B cell (primary cell): ENCODE data around the gene SYNE1. TPM values are rescaled to one million over a fixed set of nuclear protein-coding genes. Genes with fewer than 3 reads are reported as not detected.

Experiments used
- ATAC-seq: fragments of 200-7000 bp; cut with Tn5 transposase; one replicate; pipeline ENCODE4 v1.10.0; 2021; ENCODE audit warnings: low read depth, mild to moderate bottlenecking, moderate number of reproducible peaks, moderate library complexity
- CTCF ChIA-PET: fragments of 350-600 bp; sonication (Branson Sonifier 250); formaldehyde crosslinking; loops from one replicate; lab custom pipeline; 2021; ENCODE audit warnings: antibody characterized with exemption, inconsistent platforms; lab: Charles Lee
- POLR2A ChIA-PET: fragments of 350-600 bp; sonication (Branson Sonifier 250); formaldehyde crosslinking; loops from one replicate; lab custom pipeline; 2021; ENCODE audit warnings: antibody characterized with exemption; lab: Charles Lee
- DNase-seq: peaks from one replicate; pipeline ENCODE4 v3.0.0; 2013
- H2AFZ ChIP-seq: 2 replicates; pipeline ENCODE4 v1.6.1; 2012; ENCODE audit warnings: mild to moderate bottlenecking, low read depth, low read length; ENCODE audit not compliant: insufficient read depth, poor library complexity, severe bottlenecking
- H3K27ac ChIP-seq, 2 donors: 1 replicate in 1 of 2; 2 replicates in 1 of 2; pipeline ENCODE4 v1.5.1; 2012 to 2013; ENCODE audit warnings: low read length in 2 of 2, mild to moderate bottlenecking in 2 of 2, moderate library complexity in 1 of 2
- H3K27me3 ChIP-seq, 4 experiments: fragments of 200-600 bp in 1 of 4; sonication (generic) in 1 of 4; replicated peaks in 1 of 4; 1 replicate in 2 of 4; 2 replicates in 2 of 4; pipeline versions ENCODE4 v1.6.1 to v1.7.0; 2013 to 2016; ENCODE audit warnings: low read length in 3 of 4, mild to moderate bottlenecking in 2 of 4, mixed read lengths in 1 of 4, moderate library complexity in 1 of 4; ENCODE audit not compliant: insufficient read depth in 4 of 4, control insufficient read depth in 3 of 4; ENCODE audit errors: control extremely low read depth in 1 of 4
- H3K36me3 ChIP-seq, 2 experiments: replicated peaks in 1 of 2; 1 replicate in 1 of 2; 2 replicates in 1 of 2; pipeline versions ENCODE4 v1.6.1 to v1.7.1; 2013; ENCODE audit warnings: low read length in 1 of 2; ENCODE audit not compliant: insufficient read depth in 2 of 2, control insufficient read depth in 1 of 2; ENCODE audit errors: control extremely low read depth in 1 of 2, extremely low read depth in 1 of 2
- H3K4me1 ChIP-seq, 2 donors: fragments of 200-600 bp in 1 of 2; sonication (generic) in 1 of 2; 1 replicate in 1 of 2; 2 replicates in 1 of 2; pipeline versions ENCODE4 v1.5.1 to v1.6.1; 2013 to 2017; ENCODE audit warnings: low read length in 2 of 2; ENCODE audit not compliant: control insufficient read depth in 2 of 2, insufficient read depth in 2 of 2
- H3K4me2 ChIP-seq: replicated peaks from 2 replicates; pipeline ENCODE3; 2012; ENCODE audit warnings: mild to moderate bottlenecking, low read depth, low read length; ENCODE audit not compliant: poor library complexity, severe bottlenecking
- H3K4me3 ChIP-seq, 5 experiments: fragments of 200-600 bp in 1 of 5; sonication (generic) in 1 of 5; 1 replicate in 3 of 5; 2 replicates in 2 of 5; pipeline versions ENCODE4 v1.5.1 to v1.7.0; 2011 to 2016; ENCODE audit warnings: low read length in 4 of 5, mild to moderate bottlenecking in 4 of 5, low read depth in 2 of 5, control low read depth in 1 of 5, moderate library complexity in 1 of 5; ENCODE audit not compliant: insufficient read depth in 1 of 5; ENCODE audit errors: control extremely low read depth in 1 of 5, extremely low read depth in 1 of 5
- H3K79me2 ChIP-seq: fragments of 200-600 bp; sonication (generic); one replicate; pipeline ENCODE4 v1.6.0; 2016; ENCODE audit warnings: low read length; ENCODE audit not compliant: control insufficient read depth, insufficient read depth
- H3K9ac ChIP-seq: fragments of 200-600 bp; sonication (generic); 2 replicates; pipeline ENCODE4 v1.6.1; 2017; ENCODE audit warnings: mild to moderate bottlenecking, low read length, moderate library complexity
- H3K9me3 ChIP-seq, 3 donors: one replicate each; pipeline versions ENCODE4 v1.6.1 to v1.7.1; 2013; ENCODE audit warnings: low read length in 2 of 3; ENCODE audit not compliant: control insufficient read depth in 2 of 3, insufficient read depth in 1 of 3; ENCODE audit errors: control extremely low read depth in 1 of 3
- H4K20me1 ChIP-seq: 2 replicates; pipeline ENCODE4 v1.6.0; 2012; ENCODE audit warnings: mild to moderate bottlenecking, low read length; ENCODE audit not compliant: insufficient read depth, control insufficient read depth, poor library complexity, severe bottlenecking
- H3K27ac Mint-ChIP-seq: one replicate; pipeline ENCODE4 v1.8.0; 2021; ENCODE audit warnings: mixed read lengths
- H3K27me3 Mint-ChIP-seq: one replicate; pipeline ENCODE4 v1.8.0; 2021; ENCODE audit warnings: mixed read lengths
- H3K4me1 Mint-ChIP-seq: one replicate; pipeline ENCODE4 v1.8.0; 2021; ENCODE audit warnings: mixed read lengths
- H3K4me3 Mint-ChIP-seq: one replicate; pipeline ENCODE4 v1.8.0; 2021; ENCODE audit warnings: mixed read lengths
- H3K9me3 Mint-ChIP-seq: one replicate; pipeline ENCODE4 v1.8.0; 2022; ENCODE audit warnings: mixed read lengths; ENCODE audit not compliant: insufficient read depth
- EZH2 ChIP-seq: IDR thresholded peaks from 2 replicates; pipeline ENCODE4 v1.6.1; 2012; ENCODE audit warnings: borderline replicate concordance, low read depth, mild to moderate bottlenecking, moderate library complexity, low read length; ENCODE audit not compliant: insufficient read depth, poor library complexity, severe bottlenecking
- WGBS: methylation state at CpG from one replicate; pipeline ENCODE4 v1.1.5; 2013; ENCODE audit warnings: missing lambda C conversion rate; ENCODE audit not compliant: insufficient coverage; 5-methylcytosine and 5-hydroxymethylcytosine counted together
- intact Hi-C: fragments of 100-400 bp; cut with micrococcal nuclease; formaldehyde crosslinking; loops from one replicate; pipeline ENCODE4 v1.10.0; 2022
- polyA plus RNA-seq: library from polyadenylated mRNA; depleted of rRNA; stranded (reverse); fragments of >200 nt; gene quantifications from 2 replicates; pipeline ENCODE4 v1.2.3, GENCODE V29; 2012
- total RNA-seq, 2 donors: library from RNA; stranded (reverse); fragments of 120-200 nt in 1 of 2; gene quantifications; 1 replicate in 1 of 2; 2 replicates in 1 of 2; pipeline versions ENCODE4 v1.2.3 to v1.2.4, GENCODE V29; 2013 to 2022
- TF ChIP-seq, protein P1 (sequence below): fragments of 200-600 bp; IDR thresholded peaks from one replicate; pipeline ENCODE4 v1.8.0; 2022; ENCODE audit warnings: antibody characterized with exemption, mild to moderate bottlenecking

The SYNE1 gene
- total and polyA plus RNA-seq, 2 donors (not counting 1 experiment from before 2014, with no cell fraction given) = 49.2 to 108 TPM

DNA sequence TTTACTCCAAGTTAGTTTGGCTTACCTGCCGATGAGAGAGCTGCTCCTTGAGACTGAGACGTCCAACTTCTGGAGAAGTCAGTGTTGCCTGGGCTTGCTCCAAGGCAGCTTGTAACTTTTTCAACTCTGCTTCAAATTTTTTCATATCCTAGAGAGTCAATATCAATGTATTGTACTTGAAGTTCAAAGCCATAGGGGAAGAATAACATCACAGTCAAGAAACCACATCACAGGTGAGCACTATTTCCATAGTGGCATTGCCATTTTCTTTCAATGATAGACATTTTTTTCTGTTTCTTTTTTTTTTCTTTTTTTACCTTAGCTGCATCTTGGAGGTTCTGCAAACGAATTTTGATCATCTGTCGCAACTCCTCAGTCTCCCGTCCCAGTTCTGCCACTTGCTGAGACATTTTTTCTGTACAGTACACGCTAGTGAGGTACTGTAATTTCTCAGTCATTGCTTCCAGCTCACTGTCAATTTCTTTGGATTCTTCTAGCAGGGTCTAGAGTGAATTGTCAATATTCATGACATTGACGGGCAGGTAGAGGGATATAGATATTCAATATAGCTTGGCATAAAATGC lies 326.7 kb downstream of the SYNE1 start:
- Histone ChIP-seq H3K9ac (no peak overlapping the region), H4K20me1 (no peaks in the 10 kb centered on the region), H3K79me2 (no peaks in the 10 kb centered on the region), H3K4me2 (no peak overlapping the region), H3K9me3 (no peaks in the 10 kb centered on the region), H3K27ac (no peak overlapping the region), H3K27me3 (no peaks in the 10 kb centered on the region), H2AFZ (no peak overlapping the region), H3K4me1 (peaks cover 0 to under 1% of the 10 kb centered on the region in 2 donors), H3K36me3 (no peaks in the 10 kb centered on the region), H3K4me3 (no peak overlapping the region)
- ATAC-seq (no peak), DNase-seq (no peak)
- 90% methylated on average over 4 of the region's 7 CpGs for whole genome bisulfite sequencing
- Mint-ChIP-seq H3K27me3 (no peaks in the 10 kb centered on the region), H3K27ac (no peak overlapping the region), H3K9me3 (no peaks in the 10 kb centered on the region), H3K4me3 (no peak overlapping the region), H3K4me1 (peaks cover 2% of the 10 kb centered on the region)
- ChIA-PET CTCF (interaction anchor here (0.8 kb wide), 1 partner anchor 28 kb away, joined by 3 read pairs; no protein-coding TSS in a partner anchor), POLR2A (no interaction called here)
- TF ChIP-seq, protein P1, sequence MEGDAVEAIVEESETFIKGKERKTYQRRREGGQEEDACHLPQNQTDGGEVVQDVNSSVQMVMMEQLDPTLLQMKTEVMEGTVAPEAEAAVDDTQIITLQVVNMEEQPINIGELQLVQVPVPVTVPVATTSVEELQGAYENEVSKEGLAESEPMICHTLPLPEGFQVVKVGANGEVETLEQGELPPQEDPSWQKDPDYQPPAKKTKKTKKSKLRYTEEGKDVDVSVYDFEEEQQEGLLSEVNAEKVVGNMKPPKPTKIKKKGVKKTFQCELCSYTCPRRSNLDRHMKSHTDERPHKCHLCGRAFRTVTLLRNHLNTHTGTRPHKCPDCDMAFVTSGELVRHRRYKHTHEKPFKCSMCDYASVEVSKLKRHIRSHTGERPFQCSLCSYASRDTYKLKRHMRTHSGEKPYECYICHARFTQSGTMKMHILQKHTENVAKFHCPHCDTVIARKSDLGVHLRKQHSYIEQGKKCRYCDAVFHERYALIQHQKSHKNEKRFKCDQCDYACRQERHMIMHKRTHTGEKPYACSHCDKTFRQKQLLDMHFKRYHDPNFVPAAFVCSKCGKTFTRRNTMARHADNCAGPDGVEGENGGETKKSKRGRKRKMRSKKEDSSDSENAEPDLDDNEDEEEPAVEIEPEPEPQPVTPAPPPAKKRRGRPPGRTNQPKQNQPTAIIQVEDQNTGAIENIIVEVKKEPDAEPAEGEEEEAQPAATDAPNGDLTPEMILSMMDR = no peak
- TF ChIP-seq EZH2 = no peak
- intact Hi-C loops = no loop called here

DNA sequence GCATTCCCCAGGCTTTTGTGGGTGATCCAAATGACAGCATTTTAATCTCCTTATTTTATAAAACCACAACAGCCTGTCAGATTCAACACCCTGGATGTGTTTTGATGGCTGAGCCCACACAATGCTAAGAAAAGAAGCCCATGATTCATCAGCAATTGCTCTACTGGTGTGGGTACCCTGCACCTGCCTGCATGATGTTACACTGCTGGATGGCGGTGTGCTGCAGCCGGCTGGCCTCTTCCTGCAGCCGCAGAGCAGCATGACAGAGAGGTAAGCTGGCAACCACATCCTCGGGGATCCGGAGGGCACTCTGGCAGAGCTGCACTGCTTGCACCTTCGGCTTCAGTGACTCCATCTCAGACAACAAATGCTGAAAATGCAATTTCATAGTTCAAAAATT lies 327.5 kb downstream of the SYNE1 start:
- POLR2A ChIA-PET = no interaction called here
- no peak overlapping the region for H3K4me2 ChIP-seq
- no peaks in the 10 kb centered on the region for H3K36me3 ChIP-seq
- CTCF ChIA-PET = no interaction called here
- Mint-ChIP-seq H3K27ac (no peak overlapping the region), H3K4me3 (no peak overlapping the region), H3K4me1 (no peaks in the 10 kb centered on the region), H3K27me3 (no peaks in the 10 kb centered on the region), H3K9me3 (no peaks in the 10 kb centered on the region)
- no peak overlapping the region for H3K9ac ChIP-seq
- DNase-seq (no peak), ATAC-seq (no peak)
- H3K27ac ChIP-seq = no peak overlapping the region
- no peaks in the 10 kb centered on the region for H3K79me2 ChIP-seq
- no peaks in the 10 kb centered on the region for H3K9me3 ChIP-seq
- no peak for TF ChIP-seq EZH2
- TF ChIP-seq, protein P1 = no peak
- 4% methylated on average over 4 of the region's 6 CpGs for WGBS
- no peaks in the 10 kb centered on the region for H3K27me3 ChIP-seq
- no peaks in the 10 kb centered on the region for H3K4me1 ChIP-seq
- H3K4me3 ChIP-seq = no peak overlapping the region
- peak overlapping the region; percentile 46 for H2AFZ ChIP-seq
- no peaks in the 10 kb centered on the region for H4K20me1 ChIP-seq
- intact Hi-C loops = loop anchor here (10.0 kb wide), 1 partner anchor 125 kb away; no protein-coding TSS in a partner anchor
